Measurements from ENCODE around the gene OIT3. TPM values are rescaled to one million over a fixed set of nuclear protein-coding genes. Genes with fewer than 3 reads are reported as not detected.

The OIT3 gene
- total RNA-seq, 1 donor from 2014 or later: not detected

DNA sequence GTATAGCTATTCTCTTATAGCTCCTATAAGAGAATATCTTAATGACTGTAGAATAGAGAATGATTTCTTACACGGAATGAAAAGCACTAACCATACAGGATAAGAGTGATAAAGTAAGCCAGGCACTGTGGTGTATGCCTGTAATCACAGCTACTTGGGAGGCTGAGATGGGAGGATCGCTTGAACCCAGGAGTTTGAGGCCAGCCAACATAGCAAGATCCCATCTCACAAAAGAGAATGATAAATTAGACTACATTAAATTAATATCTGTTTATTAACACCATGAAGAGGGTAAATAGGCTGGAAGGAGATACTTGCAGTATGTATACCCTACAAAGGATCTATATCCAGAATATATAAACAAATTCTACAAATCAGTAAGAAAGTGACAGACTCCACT lies 12.2 kb upstream of the OIT3 start:
- DNase-seq (ENCODE audit: low spot score): no peak
- no peaks in the 10 kb centered on the region for H3K27me3 ChIP-seq
- no peak for TF ChIP-seq EZH2 (IDR thresholded peaks at IDR 0.05)
- Mint-ChIP-seq H3K27ac (no peak overlapping the region), H3K4me3 (no peak overlapping the region), H3K27me3 (ENCODE audit: insufficient read depth, low read depth) (no peaks in the 10 kb centered on the region), H3K9me3 (peaks cover 7% of the 10 kb centered on the region), H3K4me1 (peaks cover 13% of the 10 kb centered on the region), H3K36me3 (peaks cover 22% of the 10 kb centered on the region)
- H3K79me2 ChIP-seq (ENCODE audit: low read depth): no peaks in the 10 kb centered on the region
- H2AFZ ChIP-seq (replicated peaks): no peak overlapping the region
- no peak overlapping the region for H3K4me3 ChIP-seq
- H3K9me3 ChIP-seq (ENCODE audit: low read depth): peaks cover 4% of the 10 kb centered on the region
- H3K36me3 ChIP-seq: no peaks in the 10 kb centered on the region
- no peak overlapping the region for H3K9ac ChIP-seq
- peaks cover 15% of the 10 kb centered on the region for H3K4me1 ChIP-seq
- no peak overlapping the region for H3K4me2 ChIP-seq
- H3F3A ChIP-seq (ENCODE audit: low read depth): peaks cover 15% of the 10 kb centered on the region
- no peaks in the 10 kb centered on the region for H4K20me1 ChIP-seq (ENCODE audit: low read depth)
- no peak overlapping the region for H3K27ac ChIP-seq

DNA sequence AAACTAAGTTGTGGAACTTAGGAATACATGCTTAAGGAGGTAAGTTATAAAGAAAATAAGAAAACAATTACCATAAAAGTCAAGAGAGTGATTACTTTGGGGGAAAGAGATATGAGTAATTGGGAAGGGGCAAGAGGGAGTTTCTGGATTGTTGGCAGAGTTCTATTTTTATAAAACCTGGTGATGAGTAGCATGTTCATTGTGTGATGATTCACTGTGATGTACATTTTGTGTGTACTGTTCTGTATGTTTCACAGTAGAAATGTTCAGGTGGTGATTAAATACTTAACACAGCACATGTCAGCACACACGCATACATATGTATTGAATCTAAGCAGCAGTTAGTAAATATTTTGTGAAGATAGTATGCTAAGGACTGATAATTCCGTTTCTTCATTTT lies 9.7 kb upstream of the OIT3 start:
- no peaks in the 10 kb centered on the region for H3K36me3 ChIP-seq
- H3K4me1 ChIP-seq: peaks cover 27% of the 10 kb centered on the region
- H3K9me3 Mint-ChIP-seq: peaks cover 2% of the 10 kb centered on the region
- H4K20me1 ChIP-seq (ENCODE audit: low read depth): no peaks in the 10 kb centered on the region
- no peak overlapping the region for H3K4me3 ChIP-seq
- H3K27ac ChIP-seq: no peak overlapping the region
- no peaks in the 10 kb centered on the region for H3K27me3 Mint-ChIP-seq (ENCODE audit: insufficient read depth, low read depth)
- no peak for DNase-seq (ENCODE audit: low spot score)
- peaks cover 15% of the 10 kb centered on the region for H3F3A ChIP-seq (ENCODE audit: low read depth)
- H3K27me3 ChIP-seq: no peaks in the 10 kb centered on the region
- no peak overlapping the region for H3K4me3 Mint-ChIP-seq
- H2AFZ ChIP-seq (replicated peaks): no peak overlapping the region
- H3K27ac Mint-ChIP-seq: no peak overlapping the region
- peaks cover 17% of the 10 kb centered on the region for H3K36me3 Mint-ChIP-seq
- H3K9ac ChIP-seq: no peak overlapping the region
- H3K4me1 Mint-ChIP-seq: peaks cover 24% of the 10 kb centered on the region
- H3K9me3 ChIP-seq (ENCODE audit: low read depth): no peaks in the 10 kb centered on the region
- TF ChIP-seq EZH2phosphoT487 (IDR thresholded peaks at IDR 0.05) (no peak), EZH2 (IDR thresholded peaks at IDR 0.05) (no peak)
- TF ChIP-seq, protein P1, sequence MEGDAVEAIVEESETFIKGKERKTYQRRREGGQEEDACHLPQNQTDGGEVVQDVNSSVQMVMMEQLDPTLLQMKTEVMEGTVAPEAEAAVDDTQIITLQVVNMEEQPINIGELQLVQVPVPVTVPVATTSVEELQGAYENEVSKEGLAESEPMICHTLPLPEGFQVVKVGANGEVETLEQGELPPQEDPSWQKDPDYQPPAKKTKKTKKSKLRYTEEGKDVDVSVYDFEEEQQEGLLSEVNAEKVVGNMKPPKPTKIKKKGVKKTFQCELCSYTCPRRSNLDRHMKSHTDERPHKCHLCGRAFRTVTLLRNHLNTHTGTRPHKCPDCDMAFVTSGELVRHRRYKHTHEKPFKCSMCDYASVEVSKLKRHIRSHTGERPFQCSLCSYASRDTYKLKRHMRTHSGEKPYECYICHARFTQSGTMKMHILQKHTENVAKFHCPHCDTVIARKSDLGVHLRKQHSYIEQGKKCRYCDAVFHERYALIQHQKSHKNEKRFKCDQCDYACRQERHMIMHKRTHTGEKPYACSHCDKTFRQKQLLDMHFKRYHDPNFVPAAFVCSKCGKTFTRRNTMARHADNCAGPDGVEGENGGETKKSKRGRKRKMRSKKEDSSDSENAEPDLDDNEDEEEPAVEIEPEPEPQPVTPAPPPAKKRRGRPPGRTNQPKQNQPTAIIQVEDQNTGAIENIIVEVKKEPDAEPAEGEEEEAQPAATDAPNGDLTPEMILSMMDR (IDR thresholded peaks at IDR 0.05): no peak
- no peaks in the 10 kb centered on the region for H3K79me2 ChIP-seq (ENCODE audit: low read depth)
- H3K4me2 ChIP-seq: no peak overlapping the region

DNA sequence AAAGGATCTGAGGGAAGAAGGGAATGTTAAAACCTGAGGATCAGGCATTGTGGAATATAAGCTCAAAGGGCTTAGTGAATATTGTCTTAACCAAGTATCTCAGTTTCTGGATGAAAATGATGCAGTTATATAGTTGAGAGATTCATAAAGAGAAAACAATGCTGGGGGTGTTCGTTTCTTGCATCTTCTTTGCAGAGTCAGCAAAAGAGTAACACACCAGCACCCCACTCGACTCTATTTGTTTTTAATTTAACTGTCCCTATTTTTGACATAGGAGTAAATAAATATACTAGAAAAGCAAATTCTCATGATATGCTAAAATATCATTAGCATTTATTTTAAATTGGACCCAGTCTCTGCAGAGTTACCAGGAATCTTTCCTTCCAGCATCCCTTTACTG lies 7.6 kb upstream of the OIT3 start:
- Histone ChIP-seq H3K79me2 (ENCODE audit: low read depth) (no peaks in the 10 kb centered on the region), H2AFZ (replicated peaks) (no peak overlapping the region), H3K9ac (no peak overlapping the region), H3K4me2 (peak overlapping the region; percentile 35), H4K20me1 (ENCODE audit: low read depth) (no peaks in the 10 kb centered on the region), H3F3A (ENCODE audit: low read depth) (peaks cover 15% of the 10 kb centered on the region), H3K36me3 (no peaks in the 10 kb centered on the region), H3K27me3 (no peaks in the 10 kb centered on the region), H3K4me1 (peaks cover 27% of the 10 kb centered on the region), H3K9me3 (ENCODE audit: low read depth) (no peaks in the 10 kb centered on the region), H3K4me3 (no peak overlapping the region), H3K27ac (peak overlapping the region; percentile 21)
- TF ChIP-seq EZH2 (IDR thresholded peaks at IDR 0.05): no peak
- Mint-ChIP-seq H3K9me3 (peaks cover 2% of the 10 kb centered on the region), H3K4me1 (peaks cover 24% of the 10 kb centered on the region), H3K36me3 (peaks cover 15% of the 10 kb centered on the region), H3K27me3 (ENCODE audit: insufficient read depth, low read depth) (no peaks in the 10 kb centered on the region), H3K4me3 (no peak overlapping the region), H3K27ac (no peak overlapping the region)
- DNase-seq (ENCODE audit: low spot score): no peak

DNA sequence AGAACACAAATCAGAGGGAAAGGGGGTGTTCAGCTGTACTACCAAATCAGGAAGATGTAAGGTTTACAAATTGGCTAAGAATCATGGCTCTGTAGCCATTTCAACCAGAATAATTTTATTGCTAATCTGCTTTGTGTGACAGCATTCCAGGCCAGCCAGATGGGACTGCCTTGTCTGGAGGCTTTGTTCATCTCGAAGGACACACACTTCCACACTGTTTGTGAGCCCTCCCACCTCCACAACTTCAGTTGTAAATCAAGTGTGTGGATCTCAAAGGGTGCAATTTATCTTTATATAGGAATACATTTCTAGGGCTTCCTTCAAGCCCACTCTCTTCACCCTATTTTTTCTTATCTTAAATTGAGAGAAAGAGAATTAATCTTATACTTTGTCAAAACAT lies 6.9 kb upstream of the OIT3 start:
- peak; percentile 52 for DNase-seq (ENCODE audit: low spot score)
- no peaks in the 10 kb centered on the region for H3K36me3 ChIP-seq
- H3K4me2 ChIP-seq: peak overlapping the region; percentile 35
- H3K79me2 ChIP-seq (ENCODE audit: low read depth): no peaks in the 10 kb centered on the region
- no peaks in the 10 kb centered on the region for H3K9me3 ChIP-seq (ENCODE audit: low read depth)
- H3K27me3 ChIP-seq: no peaks in the 10 kb centered on the region
- H3K9ac ChIP-seq: no peak overlapping the region
- no peak overlapping the region for H3K4me3 Mint-ChIP-seq
- H3K27ac ChIP-seq: peak overlapping the region; percentile 8
- TF ChIP-seq, protein P1 (IDR thresholded peaks at IDR 0.05): no peak
- no peak for TF ChIP-seq EZH2phosphoT487 (IDR thresholded peaks at IDR 0.05)
- TF ChIP-seq EZH2 (IDR thresholded peaks at IDR 0.05): no peak
- H3K27ac Mint-ChIP-seq: no peak overlapping the region
- peaks cover 22% of the 10 kb centered on the region for H3K4me1 Mint-ChIP-seq
- H3K36me3 Mint-ChIP-seq: peaks cover 13% of the 10 kb centered on the region
- H3F3A ChIP-seq (ENCODE audit: low read depth): peaks cover 15% of the 10 kb centered on the region
- H3K4me1 ChIP-seq: peaks cover 27% of the 10 kb centered on the region
- H4K20me1 ChIP-seq (ENCODE audit: low read depth): no peaks in the 10 kb centered on the region
- H3K27me3 Mint-ChIP-seq (ENCODE audit: insufficient read depth, low read depth): no peaks in the 10 kb centered on the region
- H2AFZ ChIP-seq (replicated peaks): no peak overlapping the region
- H3K9me3 Mint-ChIP-seq: peaks cover 2% of the 10 kb centered on the region
- H3K4me3 ChIP-seq: no peak overlapping the region
